GM10266 (cell line): ENCODE measurements around the gene PCDHB16.
"Not testable (repeated sequence)": the region's sequence is repeated elsewhere in the genome, so short reads cannot be mapped to it uniquely, and the experiment has no call there.

Source experiments
- DNase-seq: peaks from one replicate; pipeline ENCODE4 v3.0.0; 2012; ENCODE audit errors: extremely low spot score
- TF ChIP-seq, protein P1 (sequence below): IDR thresholded peaks from 2 replicates; pipeline ENCODE4 v1.5.1; 2012; ENCODE audit warnings: mild to moderate bottlenecking, low read depth; ENCODE audit not compliant: control insufficient read depth, insufficient read depth; ENCODE audit errors: missing control alignments

PCDHB16 gene

DNA sequence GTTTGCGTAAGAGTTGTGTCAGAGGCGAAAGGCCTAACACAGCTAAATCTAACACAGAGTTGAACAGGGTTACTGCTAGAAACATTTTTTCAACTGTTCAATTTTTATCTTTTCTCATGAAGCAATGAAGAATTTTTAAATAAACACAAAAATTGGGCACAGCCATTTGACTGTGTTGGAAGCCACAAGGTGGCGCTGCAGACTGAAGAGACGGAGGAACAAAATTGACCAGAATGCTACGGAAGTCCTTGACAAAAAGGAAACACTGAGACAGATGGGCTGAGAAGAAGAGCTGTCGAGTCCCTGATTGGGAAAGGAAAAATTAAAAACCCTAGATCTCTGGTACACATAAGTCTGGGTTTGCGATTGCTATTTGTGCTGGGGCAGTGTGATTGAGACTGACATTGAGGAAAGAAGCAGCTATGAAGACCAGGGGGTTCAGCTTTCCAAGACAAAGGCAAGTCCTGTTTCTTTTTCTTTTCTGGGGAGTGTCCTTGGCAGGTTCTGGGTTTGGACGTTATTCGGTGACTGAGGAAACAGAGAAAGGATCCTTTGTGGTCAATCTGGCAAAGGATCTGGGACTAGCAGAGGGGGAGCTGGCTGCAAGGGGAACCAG is 4.8 kb downstream of the PCDHB16 start, which contains the start of gene PCDHB9:
PCDHB9 (plus strand) TSS at position 265 of the 616 bp plus-strand sequence; CDS start at position 423, 158 bp downstream.
- DNase-seq = peak; percentile 42
- TF ChIP-seq, protein P1, sequence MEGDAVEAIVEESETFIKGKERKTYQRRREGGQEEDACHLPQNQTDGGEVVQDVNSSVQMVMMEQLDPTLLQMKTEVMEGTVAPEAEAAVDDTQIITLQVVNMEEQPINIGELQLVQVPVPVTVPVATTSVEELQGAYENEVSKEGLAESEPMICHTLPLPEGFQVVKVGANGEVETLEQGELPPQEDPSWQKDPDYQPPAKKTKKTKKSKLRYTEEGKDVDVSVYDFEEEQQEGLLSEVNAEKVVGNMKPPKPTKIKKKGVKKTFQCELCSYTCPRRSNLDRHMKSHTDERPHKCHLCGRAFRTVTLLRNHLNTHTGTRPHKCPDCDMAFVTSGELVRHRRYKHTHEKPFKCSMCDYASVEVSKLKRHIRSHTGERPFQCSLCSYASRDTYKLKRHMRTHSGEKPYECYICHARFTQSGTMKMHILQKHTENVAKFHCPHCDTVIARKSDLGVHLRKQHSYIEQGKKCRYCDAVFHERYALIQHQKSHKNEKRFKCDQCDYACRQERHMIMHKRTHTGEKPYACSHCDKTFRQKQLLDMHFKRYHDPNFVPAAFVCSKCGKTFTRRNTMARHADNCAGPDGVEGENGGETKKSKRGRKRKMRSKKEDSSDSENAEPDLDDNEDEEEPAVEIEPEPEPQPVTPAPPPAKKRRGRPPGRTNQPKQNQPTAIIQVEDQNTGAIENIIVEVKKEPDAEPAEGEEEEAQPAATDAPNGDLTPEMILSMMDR = peak; percentile 27

GRCh38 chr5:141188682-141189081 is 6.5 kb downstream of the PCDHB16 start:
- DNase-seq = not testable (repeated sequence)

DNA sequence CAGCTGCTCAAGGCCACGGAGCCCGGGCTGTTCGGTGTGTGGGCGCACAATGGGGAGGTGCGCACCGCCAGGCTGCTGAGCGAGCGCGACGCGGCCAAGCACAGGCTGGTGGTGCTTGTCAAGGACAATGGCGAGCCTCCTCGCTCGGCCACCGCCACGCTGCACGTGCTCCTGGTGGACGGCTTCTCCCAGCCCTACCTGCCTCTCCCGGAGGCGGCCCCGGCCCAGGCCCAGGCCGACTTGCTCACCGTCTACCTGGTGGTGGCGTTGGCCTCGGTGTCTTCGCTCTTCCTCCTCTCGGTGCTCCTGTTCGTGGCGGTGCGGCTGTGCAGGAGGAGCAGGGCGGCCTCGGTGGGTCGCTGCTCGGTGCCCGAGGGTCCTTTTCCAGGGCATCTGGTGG is 6.9 kb downstream of the PCDHB16 start:
- not testable (repeated sequence) for DNase-seq

DNA sequence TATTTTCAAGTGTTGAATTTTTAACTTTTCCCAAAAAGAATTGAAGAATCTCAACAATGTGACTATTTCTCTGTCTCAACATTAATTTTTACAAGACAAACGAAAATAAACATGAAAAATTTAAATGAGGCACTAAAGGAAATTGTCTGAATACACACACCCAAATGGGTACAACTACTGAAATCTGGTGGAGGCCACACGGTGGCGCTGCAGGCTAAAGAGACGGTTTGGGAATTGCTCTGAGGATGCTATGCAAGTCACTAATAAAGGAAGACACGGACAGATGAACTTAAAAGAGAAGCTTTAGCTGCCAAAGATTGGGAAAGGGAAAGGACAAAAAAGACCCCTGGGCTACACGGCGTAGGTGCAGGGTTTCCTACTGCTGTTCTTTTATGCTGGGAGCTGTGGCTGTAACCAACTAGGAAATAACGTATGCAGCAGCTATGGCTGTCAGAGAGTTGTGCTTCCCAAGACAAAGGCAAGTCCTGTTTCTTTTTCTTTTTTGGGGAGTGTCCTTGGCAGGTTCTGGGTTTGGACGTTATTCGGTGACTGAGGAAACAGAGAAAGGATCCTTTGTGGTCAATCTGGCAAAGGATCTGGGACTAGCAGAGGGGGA is 10.0 kb downstream of the PCDHB16 start, which contains the start of gene PCDHB10:
PCDHB10 (plus strand) TSS at position 244 of the 616 bp plus-strand sequence; CDS start at position 444, 200 bp downstream.
- no peak for DNase-seq
- TF ChIP-seq, protein P1 = peak; percentile 20

GRCh38 chr5:141194332-141194731 is 12.1 kb downstream of the PCDHB16 start:
- DNase-seq = not testable (repeated sequence)

DNA sequence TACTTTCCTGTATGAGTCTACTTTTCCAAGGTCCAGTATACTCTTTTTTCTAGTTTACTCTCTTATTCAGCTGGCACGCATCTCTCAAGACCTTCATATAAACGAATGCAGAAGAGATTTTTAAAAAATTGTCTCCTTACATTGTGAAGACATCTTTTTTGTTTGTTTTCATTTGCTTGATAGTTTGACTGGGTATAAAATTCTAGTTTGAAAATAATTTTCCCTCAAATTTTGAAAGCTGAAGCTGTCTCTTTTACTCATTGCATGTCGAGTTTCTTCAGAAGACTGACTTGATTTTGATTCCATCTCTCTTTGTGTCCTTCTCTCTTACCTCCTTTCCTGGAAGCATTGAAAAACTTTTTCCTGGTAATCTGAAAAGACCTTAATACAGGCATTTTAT is 14.2 kb downstream of the PCDHB16 start:
- TF ChIP-seq, protein P1 = no peak

GRCh38 chr5:141199359-141200235 is 17.4 kb downstream of the PCDHB16 start, which contains the start of gene PCDHB11:
TSS of gene PCDHB11 (plus strand) at chr5:141199627. CDS start at chr5:141199775, 148 bp downstream.
- no peak for DNase-seq
- TF ChIP-seq, protein P1 = no peak

More for the DNA sequence above, 14.2 kb downstream of the PCDHB16 start:
- no peak for DNase-seq

- DNase-seq = not testable (repeated sequence)
Observed at GRCh38 chr5:141201126-141201525, 18.9 kb downstream of the PCDHB16 start.

DNA sequence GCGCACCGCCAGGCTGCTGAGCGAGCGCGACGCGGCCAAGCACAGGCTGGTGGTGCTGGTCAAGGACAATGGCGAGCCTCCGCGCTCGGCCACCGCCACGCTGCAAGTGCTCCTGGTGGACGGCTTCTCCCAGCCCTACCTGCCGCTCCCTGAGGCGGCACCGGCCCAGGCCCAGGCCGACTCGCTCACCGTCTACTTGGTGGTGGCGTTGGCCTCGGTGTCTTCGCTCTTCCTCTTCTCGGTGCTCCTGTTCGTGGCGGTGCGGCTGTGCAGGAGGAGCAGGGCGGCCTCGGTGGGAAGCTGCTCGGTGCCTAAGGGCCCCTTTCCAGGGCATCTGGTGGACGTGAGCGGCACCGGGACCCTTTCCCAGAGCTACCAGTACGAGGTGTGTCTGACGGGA is 19.5 kb downstream of the PCDHB16 start:
- not testable (repeated sequence) for DNase-seq
